Lower leg skin (tissue), 3 donors: Measurements from ENCODE around the gene CDKN2B-AS1.

Experiments used
- POLR2A ChIP-seq, 2 donors: fragments of 450-650 bp; IDR thresholded peaks; one replicate each; pipeline ENCODE4 v1.6.1; 2016 to 2017; ENCODE audit warnings: antibody characterized with exemption in 2 of 2, mild to moderate bottlenecking in 1 of 2, moderate library complexity in 1 of 2
- TF ChIP-seq, protein P1 (sequence below), 3 donors: fragments of 450-650 bp; IDR thresholded peaks; one replicate each; pipeline ENCODE4 v1.5.1; 2016; ENCODE audit warnings: antibody characterized with exemption in 3 of 3, mild to moderate bottlenecking in 3 of 3, moderate library complexity in 2 of 3

DNA sequence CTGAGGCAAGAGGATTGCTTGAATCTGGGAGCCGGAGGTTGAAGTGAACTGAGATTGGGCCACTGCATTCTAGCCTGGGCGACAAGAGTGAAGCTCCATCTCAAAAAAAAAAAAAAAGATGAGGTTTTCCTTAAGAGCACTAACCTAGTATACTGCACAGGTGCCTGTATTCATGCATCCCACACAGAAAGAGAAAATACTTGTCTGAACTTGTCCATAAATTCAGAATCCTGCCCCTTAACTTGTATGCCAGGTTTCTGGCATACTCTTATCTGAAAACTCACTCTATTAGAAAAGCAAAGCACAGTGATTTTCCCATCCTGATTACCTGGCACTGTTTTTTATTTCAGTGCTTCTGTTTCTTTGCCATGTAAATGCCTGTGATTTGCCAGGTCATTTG, 139.8 kb downstream of the CDKN2B-AS1 start:
- TF ChIP-seq, protein P1, sequence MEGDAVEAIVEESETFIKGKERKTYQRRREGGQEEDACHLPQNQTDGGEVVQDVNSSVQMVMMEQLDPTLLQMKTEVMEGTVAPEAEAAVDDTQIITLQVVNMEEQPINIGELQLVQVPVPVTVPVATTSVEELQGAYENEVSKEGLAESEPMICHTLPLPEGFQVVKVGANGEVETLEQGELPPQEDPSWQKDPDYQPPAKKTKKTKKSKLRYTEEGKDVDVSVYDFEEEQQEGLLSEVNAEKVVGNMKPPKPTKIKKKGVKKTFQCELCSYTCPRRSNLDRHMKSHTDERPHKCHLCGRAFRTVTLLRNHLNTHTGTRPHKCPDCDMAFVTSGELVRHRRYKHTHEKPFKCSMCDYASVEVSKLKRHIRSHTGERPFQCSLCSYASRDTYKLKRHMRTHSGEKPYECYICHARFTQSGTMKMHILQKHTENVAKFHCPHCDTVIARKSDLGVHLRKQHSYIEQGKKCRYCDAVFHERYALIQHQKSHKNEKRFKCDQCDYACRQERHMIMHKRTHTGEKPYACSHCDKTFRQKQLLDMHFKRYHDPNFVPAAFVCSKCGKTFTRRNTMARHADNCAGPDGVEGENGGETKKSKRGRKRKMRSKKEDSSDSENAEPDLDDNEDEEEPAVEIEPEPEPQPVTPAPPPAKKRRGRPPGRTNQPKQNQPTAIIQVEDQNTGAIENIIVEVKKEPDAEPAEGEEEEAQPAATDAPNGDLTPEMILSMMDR (IDR thresholded peaks at IDR 0.05), result no peak
- no peak for TF ChIP-seq POLR2A (IDR thresholded peaks at IDR 0.05)
